Measurements from ENCODE around the gene TMEM39A.

Gene TMEM39A

DNA sequence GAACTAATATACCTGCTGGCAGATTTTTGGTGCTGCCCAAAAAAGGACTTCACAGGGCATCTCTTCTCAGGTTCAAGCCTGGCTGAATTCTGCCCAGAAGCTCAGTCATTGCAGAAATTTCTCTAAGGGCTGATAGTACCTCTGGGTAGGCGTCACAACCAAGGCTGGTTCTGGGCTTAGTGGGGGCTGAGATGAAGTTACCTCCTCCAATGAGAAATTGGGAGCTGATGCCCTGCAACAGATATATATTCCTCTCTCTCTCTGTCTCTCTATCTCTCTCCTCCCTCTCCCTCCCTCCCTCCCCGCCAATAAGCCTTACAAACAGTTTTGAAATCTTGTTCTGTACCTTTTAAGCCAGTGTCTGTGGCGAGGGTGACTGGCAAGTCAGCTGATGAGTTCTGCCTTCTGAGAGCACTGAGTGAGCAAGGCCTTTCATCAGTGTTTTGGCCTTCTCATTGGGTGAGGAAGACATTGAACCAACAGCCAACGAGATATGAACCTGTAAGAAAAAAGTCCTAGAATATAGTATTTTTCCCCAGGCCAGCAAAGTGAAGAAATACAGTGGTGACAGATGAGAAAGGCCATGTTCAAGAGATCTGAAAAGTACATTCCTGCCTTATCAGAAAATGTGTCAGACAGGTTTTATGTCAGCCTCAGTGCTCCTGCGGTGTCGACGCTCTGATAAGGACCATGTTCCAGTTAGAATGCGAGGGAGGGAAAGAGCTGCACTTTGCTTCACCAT, 45.5 kb downstream of the TMEM39A start:
- TF ChIP-seq, protein P1, sequence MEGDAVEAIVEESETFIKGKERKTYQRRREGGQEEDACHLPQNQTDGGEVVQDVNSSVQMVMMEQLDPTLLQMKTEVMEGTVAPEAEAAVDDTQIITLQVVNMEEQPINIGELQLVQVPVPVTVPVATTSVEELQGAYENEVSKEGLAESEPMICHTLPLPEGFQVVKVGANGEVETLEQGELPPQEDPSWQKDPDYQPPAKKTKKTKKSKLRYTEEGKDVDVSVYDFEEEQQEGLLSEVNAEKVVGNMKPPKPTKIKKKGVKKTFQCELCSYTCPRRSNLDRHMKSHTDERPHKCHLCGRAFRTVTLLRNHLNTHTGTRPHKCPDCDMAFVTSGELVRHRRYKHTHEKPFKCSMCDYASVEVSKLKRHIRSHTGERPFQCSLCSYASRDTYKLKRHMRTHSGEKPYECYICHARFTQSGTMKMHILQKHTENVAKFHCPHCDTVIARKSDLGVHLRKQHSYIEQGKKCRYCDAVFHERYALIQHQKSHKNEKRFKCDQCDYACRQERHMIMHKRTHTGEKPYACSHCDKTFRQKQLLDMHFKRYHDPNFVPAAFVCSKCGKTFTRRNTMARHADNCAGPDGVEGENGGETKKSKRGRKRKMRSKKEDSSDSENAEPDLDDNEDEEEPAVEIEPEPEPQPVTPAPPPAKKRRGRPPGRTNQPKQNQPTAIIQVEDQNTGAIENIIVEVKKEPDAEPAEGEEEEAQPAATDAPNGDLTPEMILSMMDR (IDR thresholded peaks at IDR 0.05; ENCODE audit: insufficient read depth, low read depth, low read length, missing control alignments), result no peak
- DNase-seq (ENCODE audit: low read depth), result no peak
- H3K4me3 ChIP-seq (ENCODE audit: low read depth, low read length), result no peak overlapping the region

DNA sequence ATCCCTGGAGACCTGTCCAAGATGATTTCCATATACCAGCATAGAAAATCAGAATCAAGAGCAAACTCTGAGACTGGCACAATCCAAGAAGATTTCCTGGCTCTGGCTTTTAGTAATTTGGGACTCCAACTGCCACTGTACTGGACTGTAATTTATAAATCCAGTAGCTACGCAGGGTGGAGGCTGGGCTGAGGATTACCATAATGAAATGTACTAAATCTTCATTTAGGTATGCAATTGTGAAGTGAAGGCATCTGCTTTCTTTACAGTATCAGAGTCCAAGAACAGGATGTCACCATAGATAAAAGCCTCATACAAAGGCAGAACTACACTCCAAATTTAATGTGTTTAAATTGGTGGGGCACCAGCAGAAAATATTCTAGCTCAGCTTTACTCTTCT, 46.5 kb downstream of the TMEM39A start:
- TF ChIP-seq, protein P1 (IDR thresholded peaks at IDR 0.05; ENCODE audit: insufficient read depth, low read depth, low read length, missing control alignments), result no peak
- DNase-seq (ENCODE audit: low read depth), result no peak

DNA sequence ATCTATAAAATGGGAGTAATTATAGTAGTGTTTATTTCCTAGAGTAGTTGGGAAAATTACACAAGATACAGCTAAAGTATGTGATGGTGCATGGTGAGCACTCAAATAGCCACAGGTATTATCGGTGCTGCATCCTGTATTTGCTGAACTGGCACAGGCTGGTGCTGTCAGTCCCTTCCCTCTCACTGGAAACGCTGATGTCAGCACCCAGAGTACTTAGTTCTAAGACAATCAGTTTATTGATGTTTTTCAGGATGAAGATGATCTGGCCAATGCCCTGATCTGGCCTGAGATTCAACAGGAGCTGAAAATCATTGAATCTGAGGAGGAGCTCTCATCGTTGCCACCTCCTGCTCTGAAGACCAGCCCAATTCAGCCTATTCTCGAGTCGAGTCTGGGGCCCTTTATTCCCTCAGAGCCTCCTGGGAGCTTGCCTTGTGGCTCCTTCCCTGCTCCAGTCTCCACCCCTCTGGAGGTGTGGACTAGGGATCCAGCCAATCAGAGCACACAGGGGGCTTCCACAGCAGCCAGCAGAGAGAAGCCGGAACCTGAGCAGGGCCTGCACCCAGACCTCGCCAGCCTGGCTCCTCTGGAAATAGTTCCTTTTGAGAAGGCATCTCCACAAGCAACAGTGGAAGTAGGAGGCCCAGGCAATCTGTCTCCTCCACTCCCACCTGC, 49.7 kb downstream of the TMEM39A start:
- no peak for DNase-seq (ENCODE audit: low read depth)
- TF ChIP-seq, protein P1 (IDR thresholded peaks at IDR 0.05; ENCODE audit: insufficient read depth, low read depth, low read length, missing control alignments), result no peak
- no peak overlapping the region for H3K4me3 ChIP-seq (ENCODE audit: low read depth, low read length)

More for the DNA sequence above, 46.5 kb downstream of the TMEM39A start:
- H3K4me3 ChIP-seq (ENCODE audit: low read depth, low read length), result no peak overlapping the region

DNA sequence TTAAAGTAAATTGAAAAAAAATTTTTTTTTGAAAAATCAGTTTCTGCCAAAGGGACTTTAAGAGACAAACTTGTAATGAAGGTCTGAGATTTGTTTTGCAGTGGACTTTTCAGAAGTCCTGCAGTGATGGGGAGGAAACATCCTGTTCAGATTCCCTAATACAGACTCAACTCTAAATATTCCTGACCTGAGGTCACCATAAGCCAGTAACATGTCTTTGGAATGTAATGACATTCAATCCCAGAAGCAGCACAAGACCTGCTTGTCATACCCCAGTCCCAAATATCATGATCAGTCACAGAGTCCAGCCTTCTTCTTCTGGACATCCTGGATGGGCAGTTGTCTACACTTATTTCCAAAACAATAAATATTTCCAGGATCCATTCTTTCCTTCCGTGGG, 53.6 kb downstream of the TMEM39A start:
- TF ChIP-seq, protein P1 (IDR thresholded peaks at IDR 0.05; ENCODE audit: insufficient read depth, low read depth, low read length, missing control alignments), result no peak
- no peak for DNase-seq (ENCODE audit: low read depth)
- H3K4me3 ChIP-seq (ENCODE audit: low read depth, low read length), result no peak overlapping the region

DNA sequence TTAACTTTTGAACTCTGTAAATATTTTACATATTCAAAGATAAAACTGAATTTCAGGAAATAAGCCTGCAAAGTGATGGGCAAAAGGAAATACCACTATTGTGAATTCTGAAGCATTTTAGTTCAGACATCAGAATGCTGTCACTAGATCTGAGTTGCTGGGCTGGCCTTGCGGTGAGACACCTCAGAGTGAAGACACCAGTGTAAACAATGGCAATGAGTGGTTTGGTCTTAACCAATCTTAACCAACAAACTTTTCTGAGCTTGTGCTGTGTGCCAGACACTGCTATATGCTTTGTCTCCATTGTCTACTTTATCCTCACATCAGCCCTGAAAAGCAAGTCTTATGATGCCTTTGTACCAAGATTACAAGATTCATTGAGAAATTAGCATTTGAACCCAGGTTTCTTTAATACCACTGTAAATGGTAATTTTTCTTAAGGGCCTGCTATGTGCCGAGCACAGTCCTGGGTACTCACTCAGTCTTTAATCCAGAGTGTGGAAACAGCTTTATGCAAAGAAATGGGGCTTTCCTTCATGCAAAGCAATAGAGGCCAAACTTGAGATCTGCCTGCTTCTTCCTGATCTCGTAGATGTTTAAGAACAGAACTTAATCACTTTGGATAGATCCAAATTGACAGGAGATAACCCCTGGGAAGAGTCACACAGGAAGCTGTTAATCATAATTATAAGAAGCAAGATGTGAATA, 55.0 kb downstream of the TMEM39A start:
- no peak overlapping the region for H3K4me3 ChIP-seq (ENCODE audit: low read depth, low read length)
- DNase-seq (ENCODE audit: low read depth), result peak; percentile 27
- TF ChIP-seq, protein P1 (IDR thresholded peaks at IDR 0.05; ENCODE audit: insufficient read depth, low read depth, low read length, missing control alignments), result no peak

DNA sequence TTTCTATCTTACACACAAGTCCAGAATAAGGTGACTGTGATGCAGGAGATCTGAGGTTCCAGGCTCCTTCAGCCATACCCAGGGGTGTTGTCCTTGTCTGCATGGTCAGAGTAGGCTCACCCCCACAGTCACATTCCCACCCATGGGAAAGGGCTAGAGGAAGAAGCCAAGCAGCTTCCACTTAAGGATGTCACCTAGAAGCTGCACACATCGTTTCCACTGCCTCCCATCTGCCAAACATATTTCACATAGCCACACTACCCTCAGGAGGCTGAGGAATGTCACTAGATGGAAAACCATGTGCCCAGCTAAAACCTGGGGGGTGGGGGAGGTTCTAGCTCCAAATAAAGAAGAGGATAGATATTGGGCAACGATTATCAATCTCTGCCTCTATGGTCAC, 58.1 kb downstream of the TMEM39A start:
- H3K4me3 ChIP-seq (ENCODE audit: low read depth, low read length), result no peak overlapping the region
- TF ChIP-seq, protein P1 (IDR thresholded peaks at IDR 0.05; ENCODE audit: insufficient read depth, low read depth, low read length, missing control alignments), result no peak
- no peak for DNase-seq (ENCODE audit: low read depth)

Measured in GM12865 (cell line).